Vagina (tissue), 2 donors: Measurements from ENCODE around the gene CCNDBP1. TPM values are rescaled to one million over a fixed set of nuclear protein-coding genes. Genes with fewer than 3 reads are reported as not detected.
"Not testable (repeated sequence)": the region's sequence is repeated elsewhere in the genome, so short reads cannot be mapped to it uniquely, and the experiment has no call there.

ENCODE experiments used
- DNase-seq, 2 donors: peaks; one replicate each; pipeline ENCODE4 v3.0.0-alpha.2; 2017; ENCODE audit errors: extremely low spot score in 2 of 2
- H3K27ac ChIP-seq: fragments of 200-600 bp; sonication (generic); one replicate; pipeline ENCODE4 v1.5.1; 2019
- H3K27me3 ChIP-seq: fragments of 200-600 bp; sonication (generic); one replicate; pipeline ENCODE4 v1.5.1; 2019
- H3K36me3 ChIP-seq, 2 donors: fragments of 200-600 bp; sonication (generic); one replicate each; pipeline ENCODE4 v1.5.1; 2017 to 2019
- H3K4me1 ChIP-seq: fragments of 200-600 bp; sonication (generic); one replicate; pipeline ENCODE4 v1.5.1; 2019
- H3K4me3 ChIP-seq, 2 donors: fragments of 200-600 bp; sonication (generic); 1 replicate in 1 of 2; 2 replicates in 1 of 2; pipeline ENCODE4 v1.5.1; 2016 to 2019
- H3K9me3 ChIP-seq: fragments of 200-600 bp; sonication (generic); one replicate; pipeline ENCODE4 v1.5.1; 2019
- POLR2A ChIP-seq, 2 donors: fragments of 450-650 bp; IDR thresholded peaks; one replicate each; pipeline ENCODE4 v1.6.1; 2017; ENCODE audit warnings: antibody characterized with exemption in 2 of 2, mild to moderate bottlenecking in 2 of 2, moderate library complexity in 2 of 2
- POLR2AphosphoS5 ChIP-seq, 2 donors: sonication (generic); formaldehyde crosslinking; IDR thresholded peaks; one replicate each; pipeline ENCODE4 v1.9.0; 2017; ENCODE audit warnings: antibody characterized with exemption in 2 of 2, mild to moderate bottlenecking in 2 of 2, low read depth in 1 of 2; ENCODE audit not compliant: insufficient read depth in 1 of 2
- intact Hi-C: fragments of 100-400 bp; cut with DNase I; formaldehyde crosslinking; loops from one replicate; pipeline ENCODE4 v1.15.1; 2023
- total RNA-seq: library from RNA; depleted of rRNA; stranded (reverse); fragments of >200 nt; gene quantifications from one replicate; pipeline ENCODE4 v1.2.3, GENCODE V29; 2016
- TF ChIP-seq, protein P1 (sequence below), 3 experiments: fragments of 450-650 bp in 2 of 3; fragments of 200-600 bp in 1 of 3; sonication (generic) in 1 of 3; IDR thresholded peaks; one replicate each; pipeline ENCODE4 v1.5.1; 2017 to 2019; ENCODE audit warnings: antibody characterized with exemption in 3 of 3, mild to moderate bottlenecking in 2 of 3, moderate library complexity in 2 of 3

The CCNDBP1 gene
- total RNA-seq, 1 donor from 2014 or later = 43.2 TPM

DNA sequence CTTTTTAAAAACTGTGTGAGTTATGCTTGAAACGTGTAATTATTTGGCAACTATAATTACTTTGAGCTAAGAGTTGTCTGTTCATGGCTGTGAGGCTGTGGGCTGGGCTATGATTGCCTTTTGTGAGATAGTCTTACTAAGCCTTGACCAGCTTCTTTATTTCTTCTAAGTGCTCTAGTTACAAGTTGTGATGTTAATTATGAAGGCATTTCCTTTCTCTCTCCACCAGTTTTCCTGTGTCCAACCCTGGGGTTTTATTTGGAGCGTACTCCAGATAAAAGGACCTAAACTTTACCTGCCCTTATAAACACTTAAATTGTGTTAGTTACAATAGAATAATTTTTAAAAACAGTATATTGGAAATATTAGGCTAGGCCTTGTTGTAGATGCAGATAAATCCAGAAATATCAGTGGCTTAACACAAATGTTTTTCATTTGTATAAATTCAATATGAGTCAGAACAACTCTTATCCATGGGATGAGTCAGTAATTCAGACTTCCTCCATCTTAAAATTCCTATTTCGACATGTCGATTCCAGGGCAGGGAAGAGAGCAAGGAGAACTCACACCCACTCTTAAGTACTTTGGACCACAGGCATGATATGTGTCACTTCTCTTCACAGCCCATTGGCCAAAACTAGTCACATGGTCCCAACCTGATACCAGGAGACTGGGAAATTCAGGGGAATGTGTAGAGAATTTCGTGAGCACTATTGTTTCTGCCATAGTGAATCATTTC lies 34.8 kb upstream of the CCNDBP1 start:
- DNase-seq = no peak
- Histone ChIP-seq H3K27ac (no peak overlapping the region), H3K4me1 (no peaks in the 10 kb centered on the region), H3K27me3 (no peaks in the 10 kb centered on the region), H3K4me3 (no peak overlapping the region), H3K36me3 (peaks cover 6 to 28% of the 10 kb centered on the region in 2 donors), H3K9me3 (no peaks in the 10 kb centered on the region)
- intact Hi-C loops = no loop called here
- TF ChIP-seq, protein P1, sequence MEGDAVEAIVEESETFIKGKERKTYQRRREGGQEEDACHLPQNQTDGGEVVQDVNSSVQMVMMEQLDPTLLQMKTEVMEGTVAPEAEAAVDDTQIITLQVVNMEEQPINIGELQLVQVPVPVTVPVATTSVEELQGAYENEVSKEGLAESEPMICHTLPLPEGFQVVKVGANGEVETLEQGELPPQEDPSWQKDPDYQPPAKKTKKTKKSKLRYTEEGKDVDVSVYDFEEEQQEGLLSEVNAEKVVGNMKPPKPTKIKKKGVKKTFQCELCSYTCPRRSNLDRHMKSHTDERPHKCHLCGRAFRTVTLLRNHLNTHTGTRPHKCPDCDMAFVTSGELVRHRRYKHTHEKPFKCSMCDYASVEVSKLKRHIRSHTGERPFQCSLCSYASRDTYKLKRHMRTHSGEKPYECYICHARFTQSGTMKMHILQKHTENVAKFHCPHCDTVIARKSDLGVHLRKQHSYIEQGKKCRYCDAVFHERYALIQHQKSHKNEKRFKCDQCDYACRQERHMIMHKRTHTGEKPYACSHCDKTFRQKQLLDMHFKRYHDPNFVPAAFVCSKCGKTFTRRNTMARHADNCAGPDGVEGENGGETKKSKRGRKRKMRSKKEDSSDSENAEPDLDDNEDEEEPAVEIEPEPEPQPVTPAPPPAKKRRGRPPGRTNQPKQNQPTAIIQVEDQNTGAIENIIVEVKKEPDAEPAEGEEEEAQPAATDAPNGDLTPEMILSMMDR (IDR thresholded peaks at IDR 0.05) = no peak
- TF ChIP-seq POLR2A (IDR thresholded peaks at IDR 0.05) = no peak
- no peak for TF ChIP-seq POLR2AphosphoS5 (IDR thresholded peaks at IDR 0.05; ENCODE audit: insufficient read depth in 1 of 2, low read depth in 1 of 2)

DNA sequence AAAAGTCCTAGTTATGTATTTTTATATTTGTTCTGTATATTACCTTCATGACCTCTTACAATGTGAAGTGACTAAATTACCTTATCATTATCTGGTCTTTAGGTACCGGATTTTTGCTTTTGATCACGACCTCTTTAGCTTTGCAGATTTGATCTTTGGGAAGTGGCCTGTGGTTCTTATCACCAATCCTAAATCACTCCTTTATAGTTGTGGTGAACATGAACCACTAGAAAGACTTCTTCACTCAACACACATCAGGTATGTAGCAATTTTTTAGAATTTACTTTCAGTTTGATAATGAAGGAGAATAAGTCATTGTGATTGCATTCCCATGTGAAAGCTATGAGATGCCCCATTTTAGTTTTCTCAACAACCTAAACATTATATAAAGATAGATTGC lies 33.5 kb upstream of the CCNDBP1 start:
- no peak overlapping the region for H3K27ac ChIP-seq
- no peak for DNase-seq
- no peaks in the 10 kb centered on the region for H3K27me3 ChIP-seq
- no peak overlapping the region for H3K4me3 ChIP-seq
- TF ChIP-seq POLR2A (IDR thresholded peaks at IDR 0.05) (no peak), POLR2AphosphoS5 (IDR thresholded peaks at IDR 0.05; ENCODE audit: insufficient read depth in 1 of 2, low read depth in 1 of 2) (no peak)
- TF ChIP-seq, protein P1 (IDR thresholded peaks at IDR 0.05) = no peak
- H3K36me3 ChIP-seq = peaks cover 6 to 25% of the 10 kb centered on the region in 2 donors
- intact Hi-C loops = no loop called here
- H3K4me1 ChIP-seq = no peaks in the 10 kb centered on the region
- no peaks in the 10 kb centered on the region for H3K9me3 ChIP-seq

GRCh38 chr15:43153269-43153668 lies 31.9 kb upstream of the CCNDBP1 start:
- Histone ChIP-seq H3K36me3 (peaks cover 6 to 23% of the 10 kb centered on the region in 2 donors), H3K9me3 (no peaks in the 10 kb centered on the region), H3K27me3 (no peaks in the 10 kb centered on the region), H3K27ac (no peak overlapping the region), H3K4me1 (no peaks in the 10 kb centered on the region), H3K4me3 (no peak overlapping the region)
- TF ChIP-seq POLR2A (IDR thresholded peaks at IDR 0.05) (no peak), POLR2AphosphoS5 (IDR thresholded peaks at IDR 0.05; ENCODE audit: insufficient read depth in 1 of 2, low read depth in 1 of 2) (no peak)
- TF ChIP-seq, protein P1 (IDR thresholded peaks at IDR 0.05) = no peak
- DNase-seq = no peak
- intact Hi-C loops = no loop called here

- no peak overlapping the region for H3K4me3 ChIP-seq
- TF ChIP-seq, protein P1 (IDR thresholded peaks at IDR 0.05) = no peak
- TF ChIP-seq POLR2AphosphoS5 (IDR thresholded peaks at IDR 0.05; ENCODE audit: insufficient read depth in 1 of 2, low read depth in 1 of 2) (no peak), POLR2A (IDR thresholded peaks at IDR 0.05) (no peak)
- no peak for DNase-seq
- H3K4me1 ChIP-seq = no peaks in the 10 kb centered on the region
- no peaks in the 10 kb centered on the region for H3K27me3 ChIP-seq
- H3K9me3 ChIP-seq = no peaks in the 10 kb centered on the region
- no peak overlapping the region for H3K27ac ChIP-seq
- intact Hi-C loops = no loop called here
- peaks cover 0 to 12% of the 10 kb centered on the region in 2 donors for H3K36me3 ChIP-seq
Observed at GRCh38 chr15:43165801-43166325, 19.3 kb upstream of the CCNDBP1 start.

GRCh38 chr15:43167261-43167660 lies 17.9 kb upstream of the CCNDBP1 start:
- H3K4me3 ChIP-seq, H3K27me3 ChIP-seq, H3K27ac ChIP-seq, H3K4me1 ChIP-seq, intact Hi-C loops, H3K9me3 ChIP-seq, DNase-seq: not testable (repeated sequence)
- peaks cover 0 to 20% of the 10 kb centered on the region in 2 donors for H3K36me3 ChIP-seq
